ENCODE data around the gene STK32A. TPM values are rescaled to one million over a fixed set of nuclear protein-coding genes. Genes with fewer than 3 reads are reported as not detected.
A peak's percentile ranks its signal among the peaks of the same experiment; 100 is the strongest.

The STK32A gene
- total RNA-seq, 1 experiment from 2014 or later: 1.3 TPM

DNA sequence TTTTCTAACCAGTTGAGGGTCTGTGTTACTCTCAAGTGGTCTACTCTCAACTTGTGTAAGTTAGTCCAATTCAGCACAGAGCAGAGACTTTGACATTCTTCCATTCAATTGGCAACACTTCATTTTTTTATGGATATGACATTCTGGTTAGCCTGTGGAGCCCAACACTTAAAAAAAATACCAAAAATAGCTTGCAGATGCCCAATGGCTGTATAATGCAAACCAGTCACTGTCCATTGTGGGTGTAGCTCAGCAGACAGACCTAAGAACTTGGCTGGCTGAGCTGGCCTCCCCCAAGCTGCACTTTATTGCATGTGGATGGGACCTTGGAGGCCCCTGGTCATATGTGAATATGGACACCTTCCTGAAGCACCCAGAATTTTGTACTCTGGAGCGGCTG lies 171.8 kb downstream of the STK32A start:
- H3K4me1 ChIP-seq (ENCODE audit: insufficient read depth, low read length): no peaks in the 10 kb centered on the region
- no peak overlapping the region for H2AK5ac ChIP-seq (ENCODE audit: insufficient read length, low read length)
- H3K79me2 ChIP-seq (ENCODE audit: insufficient read depth, low read length): no peaks in the 10 kb centered on the region
- no CpG with 5 or more reads among the region's 1 CpG for WGBS (ENCODE audit: extremely low coverage, insufficient read length, low lambda C conversion rate)
- no peaks in the 10 kb centered on the region for H3K79me1 ChIP-seq (ENCODE audit: insufficient read depth, low read depth, low read length, poor library complexity, severe bottlenecking)
- H2BK5ac ChIP-seq (ENCODE audit: insufficient read length, low read length): no peak overlapping the region
- H4K91ac ChIP-seq (ENCODE audit: insufficient read length, low read depth, low read length): no peak overlapping the region
- no peaks in the 10 kb centered on the region for H3K9me3 Mint-ChIP-seq
- H3K4ac ChIP-seq (ENCODE audit: low read depth, low read length): no peak overlapping the region
- no peak overlapping the region for H2BK15ac ChIP-seq (ENCODE audit: low read depth, low read length)
- TF ChIP-seq, protein P1, sequence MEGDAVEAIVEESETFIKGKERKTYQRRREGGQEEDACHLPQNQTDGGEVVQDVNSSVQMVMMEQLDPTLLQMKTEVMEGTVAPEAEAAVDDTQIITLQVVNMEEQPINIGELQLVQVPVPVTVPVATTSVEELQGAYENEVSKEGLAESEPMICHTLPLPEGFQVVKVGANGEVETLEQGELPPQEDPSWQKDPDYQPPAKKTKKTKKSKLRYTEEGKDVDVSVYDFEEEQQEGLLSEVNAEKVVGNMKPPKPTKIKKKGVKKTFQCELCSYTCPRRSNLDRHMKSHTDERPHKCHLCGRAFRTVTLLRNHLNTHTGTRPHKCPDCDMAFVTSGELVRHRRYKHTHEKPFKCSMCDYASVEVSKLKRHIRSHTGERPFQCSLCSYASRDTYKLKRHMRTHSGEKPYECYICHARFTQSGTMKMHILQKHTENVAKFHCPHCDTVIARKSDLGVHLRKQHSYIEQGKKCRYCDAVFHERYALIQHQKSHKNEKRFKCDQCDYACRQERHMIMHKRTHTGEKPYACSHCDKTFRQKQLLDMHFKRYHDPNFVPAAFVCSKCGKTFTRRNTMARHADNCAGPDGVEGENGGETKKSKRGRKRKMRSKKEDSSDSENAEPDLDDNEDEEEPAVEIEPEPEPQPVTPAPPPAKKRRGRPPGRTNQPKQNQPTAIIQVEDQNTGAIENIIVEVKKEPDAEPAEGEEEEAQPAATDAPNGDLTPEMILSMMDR (conservative IDR thresholded peaks at IDR 0.05): no peak
- H3K56ac ChIP-seq (ENCODE audit: insufficient read length, low read depth, low read length): no peak overlapping the region
- H4K8ac ChIP-seq (replicated peaks; ENCODE audit: insufficient read length, low read depth, low read length): no peak overlapping the region
- H3K36me3 Mint-ChIP-seq (ENCODE audit: insufficient read depth in 1 of 3, low read depth in 3 of 3): peaks cover 79 to 97% (median 95%) of the 10 kb centered on the region in 3 experiments
- no peak overlapping the region for H2AFZ ChIP-seq (ENCODE audit: low read length)
- H3K27me3 Mint-ChIP-seq (ENCODE audit: low read depth): no peaks in the 10 kb centered on the region
- H3K18ac ChIP-seq (ENCODE audit: insufficient read length, low read depth, low read length): no peak overlapping the region
- no peak overlapping the region for H2BK120ac ChIP-seq (ENCODE audit: low read depth, low read length, poor library complexity, severe bottlenecking)
- no peak overlapping the region for H2BK20ac ChIP-seq (ENCODE audit: low read depth, low read length, poor library complexity, severe bottlenecking)
- H3K4me2 ChIP-seq (ENCODE audit: insufficient read depth, insufficient read length, low read length): no peak overlapping the region
- H4K20me1 ChIP-seq (ENCODE audit: control insufficient read depth, insufficient read depth, insufficient read length): no peaks in the 10 kb centered on the region
- peak overlapping the region in 2 of 3 experiments; percentile 35 to 80; a peak in 2 of 7 replicates for H3K27ac Mint-ChIP-seq
- no peak overlapping the region for H3K9ac ChIP-seq (ENCODE audit: extremely low read depth, insufficient read length, low read length)
- no peak overlapping the region for H3K14ac ChIP-seq (ENCODE audit: insufficient read depth, low read length)
- no peak overlapping the region for H3T11ph ChIP-seq (ENCODE audit: low read length)
- H3K4me3 Mint-ChIP-seq: no peak overlapping the region
- no peak overlapping the region for H4K5ac ChIP-seq (ENCODE audit: insufficient read length, low read depth, low read length)
- H3K23me2 ChIP-seq (ENCODE audit: insufficient read length, low read depth, low read length, poor library complexity, severe bottlenecking): no peaks in the 10 kb centered on the region
- no peak overlapping the region for H2BK12ac ChIP-seq (ENCODE audit: insufficient read length, low read depth, low read length)
- H3K27ac ChIP-seq (ENCODE audit: insufficient read length, low read depth, low read length): no peak overlapping the region
- H3K9me3 ChIP-seq (ENCODE audit: control insufficient read depth, low read depth, low read length): no peaks in the 10 kb centered on the region
- no peaks in the 10 kb centered on the region for H3K27me3 ChIP-seq (ENCODE audit: insufficient read depth, low read length)
- no peak for DNase-seq
- no peak overlapping the region for H3K23ac ChIP-seq (ENCODE audit: insufficient read length, low read depth, low read length)
- H3K4me1 Mint-ChIP-seq: no peaks in the 10 kb centered on the region

Measured in H9 (cell line).